ENCODE results near the gene CDH13. TPM values are rescaled to one million over a fixed set of nuclear protein-coding genes. Genes with fewer than 3 reads are reported as not detected.

CDH13 gene
- total RNA-seq, 4 donors from 2014 or later = 2.0 to 6.6 (median 4.1) TPM; not detected in 1

GRCh38 chr16:82954224-82954929 is 327.6 kb downstream of the CDH13 start:
- no peaks in the 10 kb centered on the region for H3K27me3 ChIP-seq
- no peaks in the 10 kb centered on the region for H3K36me3 ChIP-seq
- no peak for DNase-seq
- TF ChIP-seq CTCF (IDR thresholded peaks at IDR 0.05) (no peak), POLR2A (IDR thresholded peaks at IDR 0.05) (no peak)
- H3K4me3 ChIP-seq = no peak overlapping the region
- H3K27ac ChIP-seq = no peak overlapping the region
- H3K9me3 ChIP-seq = no peaks in the 10 kb centered on the region
- H3K4me1 ChIP-seq = no peaks in the 10 kb centered on the region

GRCh38 chr16:82955741-82956348 is 329.1 kb downstream of the CDH13 start:
- Histone ChIP-seq H3K4me3 (no peak overlapping the region), H3K36me3 (no peaks in the 10 kb centered on the region), H3K27me3 (no peaks in the 10 kb centered on the region), H3K27ac (no peak overlapping the region), H3K9me3 (no peaks in the 10 kb centered on the region), H3K4me1 (no peaks in the 10 kb centered on the region)
- TF ChIP-seq CTCF (IDR thresholded peaks at IDR 0.05) = no peak
- TF ChIP-seq POLR2A (IDR thresholded peaks at IDR 0.05) = no peak
- no peak for DNase-seq

GRCh38 chr16:82957212-82957611 is 330.4 kb downstream of the CDH13 start:
- Histone ChIP-seq H3K4me3 (no peak overlapping the region), H3K27me3 (no peaks in the 10 kb centered on the region), H3K4me1 (no peaks in the 10 kb centered on the region), H3K36me3 (no peaks in the 10 kb centered on the region), H3K9me3 (no peaks in the 10 kb centered on the region), H3K27ac (no peak overlapping the region)
- no peak for TF ChIP-seq POLR2A (IDR thresholded peaks at IDR 0.05)
- DNase-seq = no peak

GRCh38 chr16:82960918-82961317 is 334.1 kb downstream of the CDH13 start:
- Histone ChIP-seq H3K27ac (no peak overlapping the region), H3K4me1 (no peaks in the 10 kb centered on the region), H3K9me3 (no peaks in the 10 kb centered on the region), H3K4me3 (no peak overlapping the region), H3K36me3 (no peaks in the 10 kb centered on the region), H3K27me3 (no peaks in the 10 kb centered on the region)
- no peak for DNase-seq
- TF ChIP-seq CTCF (IDR thresholded peaks at IDR 0.05) = no peak
- no peak for TF ChIP-seq POLR2A (IDR thresholded peaks at IDR 0.05)

- no peaks in the 10 kb centered on the region for H3K4me1 ChIP-seq
- no peaks in the 10 kb centered on the region for H3K27me3 ChIP-seq
- TF ChIP-seq CTCF (IDR thresholded peaks at IDR 0.05) (no peak), POLR2A (IDR thresholded peaks at IDR 0.05) (no peak)
- no peak overlapping the region for H3K4me3 ChIP-seq
- DNase-seq = no peak
- H3K27ac ChIP-seq = no peak overlapping the region
- H3K36me3 ChIP-seq = no peaks in the 10 kb centered on the region
- no peaks in the 10 kb centered on the region for H3K9me3 ChIP-seq
These were observed 336.9 kb downstream of the CDH13 start for GRCh38 chr16:82963653-82964052.

- no peaks in the 10 kb centered on the region for H3K27me3 ChIP-seq
- H3K4me3 ChIP-seq = no peak overlapping the region
- no peak for DNase-seq
- H3K9me3 ChIP-seq = no peaks in the 10 kb centered on the region
- H3K27ac ChIP-seq = no peak overlapping the region
- TF ChIP-seq CTCF (IDR thresholded peaks at IDR 0.05) (no peak), POLR2A (IDR thresholded peaks at IDR 0.05) (no peak)
- H3K4me1 ChIP-seq = no peaks in the 10 kb centered on the region
- no peaks in the 10 kb centered on the region for H3K36me3 ChIP-seq
These were observed 339.0 kb downstream of the CDH13 start for GRCh38 chr16:82965808-82966207.

Data from Peyer's patch (tissue), 4 donors.